HG03196 (cell line): ENCODE results near the gene RNPEP.
"Not testable (repeated sequence)": the region's sequence is repeated elsewhere in the genome, so short reads cannot be mapped to it uniquely, and the experiment has no call there.

Experiments used
- ATAC-seq: cut with Tn5 transposase; IDR thresholded peaks from one replicate; pipeline ENCODE4 v1.9.1; 2021; ENCODE audit not compliant: unreplicated experiment

RNPEP gene

DNA sequence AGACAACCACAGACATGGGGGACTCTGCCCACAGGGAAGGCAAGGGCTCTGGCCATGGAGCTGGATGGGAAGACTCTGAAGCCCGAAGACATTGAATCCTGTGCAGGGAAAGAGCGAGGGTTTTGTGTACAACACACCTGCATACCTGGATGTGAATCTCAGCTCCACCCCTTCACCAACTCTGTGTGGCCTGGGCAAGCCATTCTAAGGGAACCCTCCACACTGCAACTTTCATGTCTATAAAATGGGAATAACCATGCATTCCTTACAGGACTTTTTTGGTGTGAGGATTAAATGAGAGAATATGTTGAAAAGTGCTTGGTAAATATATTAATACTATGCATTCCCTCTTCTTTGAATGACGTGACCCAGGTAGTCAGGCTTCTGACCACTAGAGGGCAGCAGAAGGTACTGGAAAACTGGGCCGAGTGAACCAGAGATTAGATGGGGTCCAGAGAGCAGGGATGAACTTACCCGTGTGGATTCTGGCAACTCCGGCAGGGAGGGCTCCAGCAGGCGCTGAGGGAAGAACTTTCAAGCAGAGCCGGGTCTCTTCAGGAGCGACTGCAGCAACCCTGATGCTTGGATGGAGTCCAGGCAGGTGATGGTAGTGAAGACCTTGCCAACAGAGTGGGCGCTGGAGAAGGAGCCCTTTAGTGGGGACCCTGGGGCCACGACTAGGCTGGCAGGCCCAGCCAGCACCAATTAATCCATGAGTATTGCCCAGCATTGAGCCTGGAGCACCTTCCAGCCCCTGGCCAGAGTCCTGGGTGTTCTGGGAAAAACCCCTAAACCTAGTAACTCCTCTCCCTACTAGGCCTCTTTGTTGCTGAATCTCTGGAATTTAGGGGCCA is 27.1 kb downstream of the RNPEP start:
- ATAC-seq = no peak

DNA sequence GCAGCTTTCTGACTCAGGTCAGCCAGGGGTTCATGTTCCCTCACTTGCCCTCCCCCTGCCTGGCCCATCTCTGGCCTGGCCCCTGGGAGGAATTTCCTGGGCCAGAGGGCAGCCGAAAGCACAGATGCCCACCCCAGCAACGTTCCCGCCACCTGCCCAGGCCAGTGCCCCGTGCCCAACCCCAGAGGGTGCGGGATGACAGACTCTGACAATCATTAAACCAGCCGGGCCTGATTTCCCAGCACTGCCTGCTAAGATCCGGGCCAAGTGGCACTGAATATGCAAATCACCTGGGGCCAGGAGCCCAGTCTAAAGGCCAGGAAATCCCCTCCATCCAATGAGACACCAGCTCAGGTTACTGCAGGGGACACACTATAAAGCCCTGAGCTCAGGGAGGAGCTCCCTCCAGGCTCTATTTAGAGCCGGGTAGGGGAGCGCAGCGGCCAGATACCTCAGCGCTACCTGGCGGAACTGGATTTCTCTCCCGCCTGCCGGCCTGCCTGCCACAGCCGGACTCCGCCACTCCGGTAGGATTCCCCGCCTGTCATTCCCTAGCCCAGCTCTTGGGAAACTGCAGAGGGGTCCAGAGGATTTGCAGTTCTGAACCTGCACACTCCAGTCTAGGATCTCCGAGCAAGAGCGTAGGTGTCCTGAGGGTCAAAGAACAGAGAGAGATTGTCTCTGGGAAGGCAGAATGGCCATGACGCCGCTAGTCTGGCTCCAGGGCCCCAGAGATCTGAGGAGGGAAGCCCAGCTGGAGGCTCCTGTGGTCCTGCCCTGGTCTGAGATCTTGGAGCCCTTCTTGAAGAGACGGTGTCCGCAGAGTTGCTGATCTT is 27.9 kb downstream of the RNPEP start, which contains the start of gene ELF3:
Gene ELF3, plus strand, starts transcription at position 408 of the 836 bp plus-strand sequence. CDS start 550 bp downstream, outside the sequence.
- ATAC-seq = peak; percentile 81

DNA sequence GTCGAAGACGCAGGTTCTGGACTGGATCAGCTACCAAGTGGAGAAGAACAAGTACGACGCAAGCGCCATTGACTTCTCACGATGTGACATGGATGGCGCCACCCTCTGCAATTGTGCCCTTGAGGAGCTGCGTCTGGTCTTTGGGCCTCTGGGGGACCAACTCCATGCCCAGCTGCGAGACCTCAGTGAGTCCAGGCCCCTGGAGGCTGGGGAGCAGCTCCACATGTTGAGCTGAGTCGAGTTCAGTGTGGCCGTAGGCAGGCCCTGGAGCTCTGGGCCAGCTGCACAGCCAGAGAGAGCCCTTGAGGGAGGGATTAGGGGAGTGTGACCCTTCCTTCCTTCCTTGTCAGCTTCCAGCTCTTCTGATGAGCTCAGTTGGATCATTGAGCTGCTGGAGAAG is 29.5 kb downstream of the RNPEP start:
- ATAC-seq = no peak

DNA sequence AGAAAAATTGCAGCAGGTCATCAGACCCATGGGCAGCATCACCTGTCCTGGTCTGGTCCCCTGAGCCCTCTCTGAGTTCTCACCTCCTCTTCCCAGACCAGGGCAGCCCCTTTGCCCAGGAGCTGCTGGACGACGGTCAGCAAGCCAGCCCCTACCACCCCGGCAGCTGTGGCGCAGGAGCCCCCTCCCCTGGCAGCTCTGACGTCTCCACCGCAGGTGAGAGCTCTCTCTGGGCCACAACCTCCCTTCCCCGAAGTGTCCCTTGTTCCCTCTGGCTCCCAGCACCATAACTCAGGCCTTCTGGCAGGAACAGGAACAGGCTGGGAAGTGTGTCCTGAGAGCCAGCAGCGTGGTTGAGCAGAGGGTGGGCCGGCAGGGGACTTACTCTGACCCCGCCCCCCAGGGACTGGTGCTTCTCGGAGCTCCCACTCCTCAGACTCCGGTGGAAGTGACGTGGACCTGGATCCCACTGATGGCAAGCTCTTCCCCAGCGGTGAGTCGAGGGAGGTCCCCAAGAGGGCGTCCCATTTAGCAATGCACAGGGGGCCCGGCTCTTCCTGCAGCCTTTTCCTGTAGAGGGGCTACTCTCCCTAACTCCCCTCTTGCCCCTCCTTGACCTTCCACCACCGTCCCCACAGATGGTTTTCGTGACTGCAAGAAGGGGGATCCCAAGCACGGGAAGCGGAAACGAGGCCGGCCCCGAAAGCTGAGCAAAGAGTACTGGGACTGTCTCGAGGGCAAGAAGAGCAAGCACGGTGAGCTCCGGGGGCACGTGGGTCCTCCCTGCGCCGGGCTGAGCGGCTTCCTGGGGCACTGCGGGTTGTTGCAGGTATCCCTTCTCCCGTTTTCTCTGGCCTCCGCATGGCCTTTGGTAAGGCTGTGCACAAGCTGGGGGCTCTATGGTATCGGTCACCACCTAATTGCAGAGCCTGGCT is 30.4 kb downstream of the RNPEP start:
- no peak for ATAC-seq

DNA sequence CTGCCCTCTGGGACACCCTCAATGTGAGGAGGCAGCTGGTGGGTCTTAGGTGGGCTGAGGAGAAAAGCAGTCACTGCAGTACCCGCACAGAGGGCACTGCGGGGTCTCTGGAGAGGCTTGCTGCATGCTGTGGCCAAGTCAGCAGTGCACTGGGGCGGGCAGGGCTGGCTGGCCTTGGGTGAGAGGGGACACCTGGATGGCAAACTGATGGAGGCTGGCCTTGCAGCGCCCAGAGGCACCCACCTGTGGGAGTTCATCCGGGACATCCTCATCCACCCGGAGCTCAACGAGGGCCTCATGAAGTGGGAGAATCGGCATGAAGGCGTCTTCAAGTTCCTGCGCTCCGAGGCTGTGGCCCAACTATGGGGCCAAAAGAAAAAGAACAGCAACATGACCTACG is 31.2 kb downstream of the RNPEP start:
- ATAC-seq = no peak

DNA sequence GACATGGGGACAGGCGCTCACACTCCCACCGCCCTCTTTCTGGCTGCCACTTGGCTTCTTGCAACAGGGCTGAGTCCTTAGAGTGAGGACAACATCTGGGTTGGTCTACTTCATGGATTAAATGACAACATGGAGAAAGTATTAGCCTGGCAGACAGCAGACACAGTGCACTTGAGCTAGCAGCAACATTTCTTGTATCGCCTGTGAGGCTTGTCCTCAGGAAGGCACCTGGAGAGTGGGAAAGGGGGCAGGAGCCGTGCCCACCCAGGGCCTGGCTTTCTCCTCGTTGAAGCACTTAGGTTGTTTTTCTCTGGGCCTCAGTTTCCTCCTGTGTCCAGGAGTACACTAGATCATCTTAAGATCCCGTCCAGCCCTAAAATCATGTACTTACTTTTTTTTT is 31.6 kb downstream of the RNPEP start:
- no peak for ATAC-seq

DNA sequence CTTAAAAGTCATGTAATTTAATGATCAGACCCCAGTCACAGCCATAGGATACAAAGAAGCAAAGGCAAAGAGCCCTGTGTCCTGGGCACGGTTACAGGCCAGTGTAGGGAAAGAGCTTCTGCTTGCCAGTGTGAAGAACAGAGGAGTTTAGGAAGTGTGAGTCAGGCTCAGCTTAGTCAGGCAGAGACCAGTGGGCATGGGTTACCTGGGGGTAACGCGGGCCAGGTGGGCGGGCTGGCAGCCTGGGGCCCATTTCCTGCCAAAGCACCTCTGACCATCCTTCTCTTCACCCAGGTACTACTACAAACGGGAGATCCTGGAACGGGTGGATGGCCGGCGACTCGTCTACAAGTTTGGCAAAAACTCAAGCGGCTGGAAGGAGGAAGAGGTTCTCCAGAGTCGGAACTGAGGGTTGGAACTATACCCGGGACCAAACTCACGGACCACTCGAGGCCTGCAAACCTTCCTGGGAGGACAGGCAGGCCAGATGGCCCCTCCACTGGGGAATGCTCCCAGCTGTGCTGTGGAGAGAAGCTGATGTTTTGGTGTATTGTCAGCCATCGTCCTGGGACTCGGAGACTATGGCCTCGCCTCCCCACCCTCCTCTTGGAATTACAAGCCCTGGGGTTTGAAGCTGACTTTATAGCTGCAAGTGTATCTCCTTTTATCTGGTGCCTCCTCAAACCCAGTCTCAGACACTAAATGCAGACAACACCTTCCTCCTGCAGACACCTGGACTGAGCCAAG is 32.6 kb downstream of the RNPEP start:
- ATAC-seq = no peak

DNA sequence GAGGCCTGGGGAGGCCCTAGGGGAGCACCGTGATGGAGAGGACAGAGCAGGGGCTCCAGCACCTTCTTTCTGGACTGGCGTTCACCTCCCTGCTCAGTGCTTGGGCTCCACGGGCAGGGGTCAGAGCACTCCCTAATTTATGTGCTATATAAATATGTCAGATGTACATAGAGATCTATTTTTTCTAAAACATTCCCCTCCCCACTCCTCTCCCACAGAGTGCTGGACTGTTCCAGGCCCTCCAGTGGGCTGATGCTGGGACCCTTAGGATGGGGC is 33.2 kb downstream of the RNPEP start:
- no peak for ATAC-seq

DNA sequence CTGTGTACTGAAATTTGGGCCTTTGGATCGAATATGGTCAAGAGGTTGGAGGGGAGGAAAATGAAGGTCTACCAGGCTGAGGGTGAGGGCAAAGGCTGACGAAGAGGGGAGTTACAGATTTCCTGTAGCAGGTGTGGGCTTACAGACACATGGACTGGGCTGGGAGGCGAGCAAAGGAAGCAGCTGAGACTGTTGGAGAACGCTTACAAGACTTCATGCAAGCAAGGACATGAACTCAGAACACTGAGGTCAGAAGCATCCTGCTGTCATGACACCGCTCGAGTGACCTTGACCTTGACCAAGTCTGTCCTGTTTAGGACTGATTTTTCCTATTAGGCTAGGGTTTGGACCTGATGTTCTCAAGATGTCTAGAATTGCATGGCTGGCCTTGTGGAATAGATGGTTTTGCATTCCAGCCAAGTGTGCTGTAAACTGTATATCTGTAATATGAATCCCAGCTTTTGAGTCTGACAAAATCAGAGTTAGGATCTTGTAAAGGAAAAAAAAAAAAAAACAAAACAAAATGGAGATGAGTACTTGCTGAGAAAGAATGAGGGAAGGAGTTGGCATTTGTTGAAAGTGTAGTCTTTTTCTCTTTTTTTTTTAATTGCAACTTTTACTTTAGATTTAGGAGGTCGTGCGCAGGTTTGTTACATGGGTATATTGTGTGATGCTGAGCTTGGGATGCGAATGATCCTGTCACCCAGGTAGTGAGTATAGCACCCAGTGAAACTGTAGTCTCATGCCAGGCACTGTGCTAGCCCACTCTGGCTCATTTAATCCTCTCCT is 33.8 kb downstream of the RNPEP start:
- no peak for ATAC-seq

DNA sequence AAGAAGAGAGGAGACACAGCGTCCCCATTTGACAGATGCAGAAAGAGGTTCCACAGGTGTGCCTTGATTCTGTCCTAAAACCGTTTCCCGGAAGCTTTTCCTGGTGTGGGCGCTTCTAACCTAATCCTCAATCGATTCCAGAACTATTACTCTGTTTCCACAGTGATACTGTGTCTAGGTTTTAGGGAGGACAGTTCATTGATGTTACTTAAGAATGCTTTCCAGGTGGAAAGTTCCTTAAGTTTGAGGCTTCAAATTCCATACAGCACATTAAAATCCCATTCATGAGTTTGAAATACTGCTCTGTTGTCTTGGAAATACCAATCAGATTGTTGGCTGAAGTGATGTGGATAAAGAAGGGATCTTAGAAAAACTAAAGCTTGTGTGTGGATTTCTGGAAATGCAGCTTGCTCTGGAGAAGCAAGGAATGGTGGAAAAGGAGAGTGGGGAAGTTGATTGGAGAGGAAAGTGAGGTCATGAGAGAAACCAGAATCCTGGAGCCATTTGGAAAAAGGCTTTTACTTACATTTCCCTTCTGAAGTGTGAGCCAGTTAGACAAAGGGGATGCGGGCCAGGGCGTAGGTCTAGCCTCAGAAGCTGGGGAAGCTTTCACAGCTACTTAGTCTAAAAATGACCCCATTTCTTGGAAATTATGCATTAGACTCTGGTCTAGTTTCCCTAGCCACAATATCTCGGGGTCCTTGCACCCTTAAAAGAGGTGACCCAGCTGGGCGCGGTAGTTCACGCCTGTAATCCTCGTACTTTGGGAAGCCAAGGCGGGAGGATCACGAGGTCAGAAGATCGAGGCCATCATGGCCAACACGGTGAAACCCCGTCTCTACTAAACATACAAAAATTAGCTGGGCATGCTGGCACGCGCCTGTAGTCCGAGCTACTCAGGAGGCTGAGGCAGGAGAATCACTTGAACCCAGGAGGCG is 34.6 kb downstream of the RNPEP start:
- no peak for ATAC-seq

DNA sequence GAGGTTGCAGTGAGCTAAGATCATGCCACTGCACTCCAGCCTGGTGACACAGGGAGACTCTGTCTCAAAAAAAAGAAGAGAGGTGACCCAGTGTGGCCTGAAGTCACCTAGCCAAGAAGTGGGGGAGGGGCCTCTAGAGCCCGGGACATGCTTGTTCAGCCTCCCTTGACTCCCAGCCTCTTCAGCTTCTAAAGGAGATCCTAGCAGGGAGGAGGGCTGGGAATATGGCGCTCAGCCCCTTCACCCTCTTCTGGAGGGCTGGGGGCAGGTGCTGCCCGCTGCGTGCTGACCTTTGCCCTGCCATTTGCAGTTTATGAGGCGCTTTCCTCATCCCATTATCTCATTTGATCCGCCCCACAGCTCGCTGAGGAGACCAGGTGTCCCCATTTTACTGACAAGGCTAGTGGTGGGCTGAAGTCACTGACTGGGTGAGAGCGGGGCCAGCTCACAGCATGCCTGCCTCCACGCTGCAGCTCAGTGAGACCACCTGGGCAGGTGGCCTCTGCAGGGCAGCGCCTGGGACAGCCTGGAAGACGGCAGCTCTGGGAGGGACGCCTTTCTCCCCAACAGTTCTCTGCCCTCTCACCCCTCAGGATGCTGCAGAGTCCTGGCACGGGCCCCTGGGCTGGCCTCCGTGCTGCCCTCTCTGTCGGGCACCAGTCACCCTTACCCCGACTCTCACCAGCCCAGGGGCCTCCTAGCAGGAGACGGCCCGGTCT is 35.5 kb downstream of the RNPEP start:
- no peak for ATAC-seq

DNA sequence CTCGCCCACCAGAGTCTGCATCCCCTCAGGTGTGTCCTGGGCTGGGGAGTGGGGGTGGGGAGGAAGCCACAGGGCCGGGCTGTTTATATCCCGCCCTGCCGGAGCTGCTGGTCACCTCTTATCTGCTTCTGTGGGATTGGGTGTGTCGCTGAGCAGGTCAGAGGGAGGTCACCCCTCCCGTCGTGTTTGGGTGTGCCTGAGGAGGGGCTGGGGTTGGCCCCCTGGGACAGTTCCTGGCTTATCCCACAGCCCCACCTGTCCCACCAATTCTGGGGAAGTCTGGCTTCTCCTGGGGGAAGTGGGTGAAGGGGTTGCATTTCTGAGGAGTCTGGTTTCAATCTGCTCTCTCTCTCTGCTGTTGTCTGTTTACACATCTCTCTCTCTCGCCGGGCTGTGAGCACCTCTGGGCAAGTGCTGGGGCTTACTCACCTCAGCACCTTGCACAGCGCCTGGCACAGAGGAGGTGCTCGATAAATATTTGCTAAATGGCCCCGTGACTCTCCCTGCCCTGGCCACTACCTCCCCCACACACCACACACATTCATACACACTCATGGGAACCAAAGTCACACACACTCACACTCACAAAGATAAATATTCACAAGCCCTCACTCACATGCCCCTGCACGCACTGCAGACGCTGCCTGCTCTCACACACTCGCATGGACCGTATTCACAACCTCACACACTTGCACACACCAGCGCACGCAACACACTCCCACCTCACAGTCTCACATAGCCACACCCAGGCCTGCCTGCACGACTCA is 36.2 kb downstream of the RNPEP start:
- no peak for ATAC-seq

DNA sequence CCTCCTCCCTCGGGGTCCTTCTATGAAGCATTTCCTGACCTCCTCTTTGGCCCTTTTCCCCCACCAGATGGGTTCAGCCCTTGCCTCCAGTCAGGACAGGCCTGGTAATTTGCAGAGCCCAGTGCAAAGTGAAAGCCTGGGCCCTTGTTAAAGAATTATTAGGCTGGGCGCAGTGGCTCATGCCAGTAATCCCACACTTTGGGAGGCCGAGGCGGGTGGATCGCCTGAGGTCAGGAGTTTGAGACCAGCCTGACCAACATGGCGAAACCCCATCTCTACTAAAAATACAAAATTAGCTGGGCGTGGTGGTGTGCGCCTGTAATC is 36.7 kb downstream of the RNPEP start:
- ATAC-seq = not testable (repeated sequence)

DNA sequence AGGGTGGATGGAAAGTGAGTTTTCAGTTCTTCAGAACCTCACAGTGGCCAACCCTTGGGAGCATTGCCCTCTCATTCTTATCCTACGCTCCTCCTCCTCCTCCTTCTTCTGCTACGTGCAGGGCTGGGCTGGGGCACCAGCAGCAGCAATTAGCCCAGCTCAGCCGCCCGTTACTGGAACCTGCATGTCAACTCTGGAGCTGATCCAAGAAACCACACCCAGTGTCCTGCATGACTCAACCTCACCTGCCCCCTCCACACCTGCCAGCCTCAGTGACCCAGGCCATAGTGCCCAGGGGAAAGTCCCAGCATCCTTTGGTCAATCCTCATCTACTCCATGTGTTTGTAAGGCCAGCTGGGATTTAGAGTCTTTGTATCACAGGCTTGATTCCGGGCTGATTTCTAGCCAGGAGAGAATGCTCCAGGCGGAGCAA is 40.6 kb downstream of the RNPEP start:
- ATAC-seq = no peak

DNA sequence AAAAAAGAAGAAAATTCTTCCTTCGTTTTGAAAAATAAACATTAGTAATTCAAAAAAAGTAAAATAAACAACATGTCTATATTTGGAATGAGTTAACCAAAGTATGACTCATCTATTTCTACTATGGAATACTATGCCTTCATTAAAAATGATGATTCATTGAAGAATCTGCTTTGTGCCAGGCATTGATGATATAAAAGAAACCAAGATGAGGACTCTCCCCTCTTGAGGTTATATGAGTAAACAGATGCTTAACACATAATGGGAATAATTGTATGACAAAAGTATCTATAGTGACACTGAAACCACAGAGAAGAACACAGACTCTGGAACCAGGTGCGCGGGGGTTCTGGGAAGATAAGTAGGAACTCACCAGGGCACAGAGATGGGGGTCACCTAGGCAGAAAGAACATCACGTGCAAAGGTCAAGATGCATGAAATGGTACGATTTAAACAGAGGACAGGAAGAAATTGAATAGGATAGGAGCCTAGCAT is 46.8 kb downstream of the RNPEP start:
- no peak for ATAC-seq

DNA sequence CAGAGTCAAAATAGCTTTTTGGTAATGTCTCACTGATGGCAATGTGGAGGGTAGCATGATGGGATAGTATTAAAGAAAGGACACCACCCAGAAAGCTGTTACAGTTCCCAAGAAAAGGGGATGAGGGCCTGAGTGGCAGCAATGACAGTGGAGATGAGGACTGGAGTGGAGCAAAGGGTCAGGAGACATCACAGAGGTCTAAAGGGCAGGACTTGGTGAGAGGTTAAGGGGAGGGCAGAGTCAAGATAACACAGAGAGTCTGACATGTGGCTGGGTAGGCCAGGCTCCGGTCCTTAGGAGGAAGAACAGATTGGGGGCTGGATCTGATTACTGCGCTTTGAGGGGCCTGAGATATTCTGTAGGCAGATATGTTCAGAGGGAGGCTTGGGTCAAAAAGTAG is 47.3 kb downstream of the RNPEP start:
- ATAC-seq = no peak

DNA sequence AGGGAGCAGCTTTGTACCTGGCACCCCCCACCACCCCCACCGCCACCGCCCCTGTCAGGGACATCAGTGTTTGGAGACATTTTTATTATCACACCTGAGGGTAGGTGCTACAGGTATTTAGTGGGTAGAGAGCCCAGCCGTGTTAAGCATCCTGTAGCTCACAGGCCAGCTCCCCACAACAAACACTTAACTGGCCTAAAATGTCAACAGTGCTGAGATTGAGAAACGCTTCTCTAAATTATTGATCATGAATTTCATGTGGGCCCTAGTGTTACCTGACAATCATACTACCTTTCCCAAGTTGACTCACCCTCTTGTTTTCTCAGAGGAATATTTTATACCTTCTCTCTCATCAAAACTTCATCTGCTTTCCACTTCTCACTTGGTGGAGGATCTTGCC is 49.3 kb downstream of the RNPEP start:
- no peak for ATAC-seq
